Right lobe of liver (tissue), 6 donors: ENCODE data around the gene DAD1. TPM values are rescaled to one million over a fixed set of nuclear protein-coding genes. Genes with fewer than 3 reads are reported as not detected.

Experiments used
- ATAC-seq, 4 donors: fragments of 200-7000 bp; cut with Tn5 transposase; one replicate each; pipeline ENCODE4 v1.9.1; 2020; ENCODE audit warnings: mild to moderate bottlenecking in 4 of 4, moderate library complexity in 4 of 4
- DNase-seq, 3 donors: peaks; one replicate each; pipeline ENCODE4 v3.0.0-alpha.2; 2020
- H3K27ac ChIP-seq, 3 donors: fragments of 200-600 bp; one replicate each; pipeline ENCODE4 v1.8.0; 2022
- H3K27me3 ChIP-seq, 2 donors: fragments of 200-600 bp; one replicate each; pipeline ENCODE4 v1.8.0; 2022
- H3K36me3 ChIP-seq, 4 donors: fragments of 200-600 bp; sonication (generic) in 1 of 4; one replicate each; pipeline versions ENCODE4 v1.5.1 to v1.8.0; 2017 to 2022; ENCODE audit warnings: control low read depth in 1 of 4
- H3K4me1 ChIP-seq, 4 donors: fragments of 200-600 bp; sonication (generic) in 1 of 4; one replicate each; pipeline versions ENCODE4 v1.5.1 to v1.8.0; 2017 to 2022; ENCODE audit warnings: control low read depth in 1 of 4
- H3K4me3 ChIP-seq, 3 donors: fragments of 200-600 bp; one replicate each; pipeline ENCODE4 v1.8.0; 2022
- H3K9me3 ChIP-seq, 4 donors: fragments of 200-600 bp; sonication (generic) in 1 of 4; one replicate each; pipeline versions ENCODE4 v1.5.1 to v1.8.0; 2017 to 2022; ENCODE audit warnings: control low read depth in 1 of 4
- CTCF ChIP-seq, 4 donors: fragments of 200-600 bp in 3 of 4; fragments of 450-650 bp in 1 of 4; IDR thresholded peaks; one replicate each; pipeline versions ENCODE4 v1.5.1 to v1.8.0; 2016 to 2022; ENCODE audit warnings: antibody characterized with exemption in 4 of 4, mild to moderate bottlenecking in 2 of 4
- POLR2A ChIP-seq: fragments of 450-650 bp; IDR thresholded peaks from one replicate; pipeline ENCODE4 v1.6.1; 2017; ENCODE audit warnings: antibody characterized with exemption, mild to moderate bottlenecking
- WGBS: methylation state at CpG from one replicate; pipeline ENCODE4 v1.1.6; 2018; ENCODE audit warnings: low coverage, low lambda C conversion rate; ENCODE audit not compliant: insufficient coverage; ENCODE audit errors: missing lambda C conversion rate; 5-methylcytosine and 5-hydroxymethylcytosine counted together
- intact Hi-C, 2 donors: fragments of 100-400 bp; cut with DNase I; formaldehyde crosslinking; loops; one replicate each; pipeline versions ENCODE4 v1.11.2 to v1.14.1; 2022
- total RNA-seq, 6 experiments: library from RNA; depleted of rRNA in 2 of 6; stranded (reverse); fragments of >200 nt in 2 of 6; fragmentation: NEBNext Ultra II Directional in 3 of 6; extraction: Animal tissue kit (Norgen Biotek cat#: 25700) in 3 of 6; gene quantifications; one replicate each; pipeline versions ENCODE4 v1.1.0 to v1.2.4, GENCODE V29; 2016 to 2023
- donor health status: DM: no; HTN: yes; CAD: no.
- donor health status: DM: no; HTN: no; CAD: no.
- donor health status: DM: no; HTN: no; CAD: no.
- donor health status: DM: no; HTN: yes; CAD: no.
- donor health status: DM: no; HTN: yes; CAD: no.

Gene DAD1
- total RNA-seq, 6 experiments from 2014 or later, result 107 to 249 (median 133) TPM

- intact Hi-C loops, result no loop called here
- no peaks in the 10 kb centered on the region for H3K27me3 ChIP-seq
- H3K27ac ChIP-seq, result no peak overlapping the region
These were observed 1.8 kb downstream of the DAD1 start for GRCh38 chr14:22587247-22587646.

GRCh38 chr14:22583994-22584393 lies 5.0 kb downstream of the DAD1 start:
- H3K27ac ChIP-seq, result no peak overlapping the region
- no peak overlapping the region for H3K4me3 ChIP-seq
- 67% methylated on average over 1 of the region's 1 CpG for WGBS
- intact Hi-C loops, result no loop called here
- ATAC-seq (no peak), DNase-seq (no peak)
- no peaks in the 10 kb centered on the region for H3K27me3 ChIP-seq
- peaks cover 0 to 16% (median 5%) of the 10 kb centered on the region in 4 donors for H3K4me1 ChIP-seq
- TF ChIP-seq POLR2A, result no peak
- no peaks in the 10 kb centered on the region for H3K9me3 ChIP-seq
- H3K36me3 ChIP-seq, result peaks cover 0 to 3% (median 0%) of the 10 kb centered on the region in 4 donors

More at GRCh38 chr14:22587247-22587646, 1.8 kb downstream of the DAD1 start:
- ATAC-seq (no peak), DNase-seq (no peak)
- H3K4me1 ChIP-seq, result peaks cover 0 to 21% (median 5%) of the 10 kb centered on the region in 4 donors
- no peak overlapping the region for H3K4me3 ChIP-seq
- peaks cover 0 to 3% (median 0%) of the 10 kb centered on the region in 4 donors for H3K36me3 ChIP-seq
- H3K9me3 ChIP-seq, result no peaks in the 10 kb centered on the region
- 88% methylated on average over 5 of the region's 5 CpGs for WGBS
- TF ChIP-seq CTCF (IDR thresholded peaks at IDR 0.05), result no peak
- TF ChIP-seq POLR2A, result no peak

- no peak for ATAC-seq
- Histone ChIP-seq H3K9me3 (no peaks in the 10 kb centered on the region), H3K36me3 (no peaks in the 10 kb centered on the region), H3K4me3 (no peak overlapping the region), H3K27me3 (no peaks in the 10 kb centered on the region), H3K27ac (no peak overlapping the region), H3K4me1 (peaks cover 0 to 9% (median 0%) of the 10 kb centered on the region in 4 donors)
- intact Hi-C loops, result no loop called here
- no peak for DNase-seq
- TF ChIP-seq CTCF (IDR thresholded peaks at IDR 0.05) (no peak), POLR2A (no peak)
- 66% methylated on average over 2 of the region's 2 CpGs for WGBS
These were observed 8.4 kb downstream of the DAD1 start for GRCh38 chr14:22580625-22581024.

- H3K9me3 ChIP-seq, result no peaks in the 10 kb centered on the region
- no peak for DNase-seq
- ATAC-seq, result no peak
- no peaks in the 10 kb centered on the region for H3K27me3 ChIP-seq
- peaks cover 0 to 9% (median 0%) of the 10 kb centered on the region in 4 donors for H3K4me1 ChIP-seq
- peaks cover 0 to 2% (median under 1%) of the 10 kb centered on the region in 4 donors for H3K36me3 ChIP-seq
- no peak overlapping the region for H3K27ac ChIP-seq
- TF ChIP-seq POLR2A (no peak), CTCF (IDR thresholded peaks at IDR 0.05) (no peak)
- intact Hi-C loops, result no loop called here
- 82% methylated on average over 3 of the region's 3 CpGs for WGBS
- no peak overlapping the region for H3K4me3 ChIP-seq
These were observed 9.1 kb downstream of the DAD1 start for GRCh38 chr14:22579881-22580280.

- no peak for TF ChIP-seq POLR2A
- no peak for TF ChIP-seq CTCF (IDR thresholded peaks at IDR 0.05)
- 72% methylated on average over 2 of the region's 2 CpGs for WGBS
- H3K9me3 ChIP-seq, result no peaks in the 10 kb centered on the region
- peaks cover 0 to 8% (median 3%) of the 10 kb centered on the region in 4 donors for H3K36me3 ChIP-seq
- ATAC-seq (no peak), DNase-seq (no peak)
- H3K4me3 ChIP-seq, result no peak overlapping the region
- H3K4me1 ChIP-seq, result peaks cover 0 to 3% (median 0%) of the 10 kb centered on the region in 4 donors
- H3K27me3 ChIP-seq, result no peaks in the 10 kb centered on the region
- intact Hi-C loops, result no loop called here
- no peak overlapping the region for H3K27ac ChIP-seq
These were observed 9.8 kb downstream of the DAD1 start for GRCh38 chr14:22579236-22579635.
